ENCODE measurements around the gene TLR10. TPM values are rescaled to one million over a fixed set of nuclear protein-coding genes. Genes with fewer than 3 reads are reported as not detected.

TLR10 gene
- total and polyA plus RNA-seq, 12 donors = 0.01 to 0.39 (median 0.10) TPM; not detected in 7

DNA sequence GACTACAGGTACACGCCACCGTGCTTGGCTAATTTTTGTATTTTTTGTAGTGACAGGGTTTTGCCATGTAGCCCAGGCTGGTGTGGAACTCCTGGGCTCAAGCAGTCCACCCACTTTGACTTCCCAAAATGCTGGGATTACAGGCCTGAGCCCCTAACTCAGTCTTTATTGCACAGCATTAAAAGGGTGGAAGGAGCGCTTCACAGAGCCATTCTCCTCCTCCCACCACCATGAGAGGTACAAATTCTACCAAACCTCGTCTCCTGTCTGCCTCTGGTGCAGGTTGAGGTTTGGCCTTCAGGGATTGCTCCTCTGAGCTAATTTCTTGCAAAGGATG lies 52.3 kb downstream of the TLR10 start:
- WGBS, 2 donors = 97% methylated on average over 4 of the region's 4 CpGs
- no peak for DNase-seq
- Histone ChIP-seq H3K4me1 (peaks cover 0 to 18% (median 4%) of the 10 kb centered on the region in 9 donors), H3K36me3 (no peaks in the 10 kb centered on the region), H3K4me3 (no peak overlapping the region), H3K27ac (no peak overlapping the region), H3K9me3 (no peaks in the 10 kb centered on the region), H3K27me3 (no peaks in the 10 kb centered on the region)
- intact Hi-C loops (cut with DNase I) = loop anchor here (2.0 to 5.0 kb wide), 10 partner anchors 53 to 670 kb away; no protein-coding TSS in a partner anchor
- TF ChIP-seq, protein P1, sequence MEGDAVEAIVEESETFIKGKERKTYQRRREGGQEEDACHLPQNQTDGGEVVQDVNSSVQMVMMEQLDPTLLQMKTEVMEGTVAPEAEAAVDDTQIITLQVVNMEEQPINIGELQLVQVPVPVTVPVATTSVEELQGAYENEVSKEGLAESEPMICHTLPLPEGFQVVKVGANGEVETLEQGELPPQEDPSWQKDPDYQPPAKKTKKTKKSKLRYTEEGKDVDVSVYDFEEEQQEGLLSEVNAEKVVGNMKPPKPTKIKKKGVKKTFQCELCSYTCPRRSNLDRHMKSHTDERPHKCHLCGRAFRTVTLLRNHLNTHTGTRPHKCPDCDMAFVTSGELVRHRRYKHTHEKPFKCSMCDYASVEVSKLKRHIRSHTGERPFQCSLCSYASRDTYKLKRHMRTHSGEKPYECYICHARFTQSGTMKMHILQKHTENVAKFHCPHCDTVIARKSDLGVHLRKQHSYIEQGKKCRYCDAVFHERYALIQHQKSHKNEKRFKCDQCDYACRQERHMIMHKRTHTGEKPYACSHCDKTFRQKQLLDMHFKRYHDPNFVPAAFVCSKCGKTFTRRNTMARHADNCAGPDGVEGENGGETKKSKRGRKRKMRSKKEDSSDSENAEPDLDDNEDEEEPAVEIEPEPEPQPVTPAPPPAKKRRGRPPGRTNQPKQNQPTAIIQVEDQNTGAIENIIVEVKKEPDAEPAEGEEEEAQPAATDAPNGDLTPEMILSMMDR (IDR thresholded peaks at IDR 0.05) = no peak
- ATAC-seq = peak in 1 of 8 donors; percentile 5

GRCh38 chr4:38728631-38729141 lies 54.1 kb downstream of the TLR10 start:
- WGBS, 2 donors = 79% methylated on average over 4 of the region's 4 CpGs
- TF ChIP-seq, protein P1 (IDR thresholded peaks at IDR 0.05) = no peak

GRCh38 chr4:38724475-38724808 lies 58.3 kb downstream of the TLR10 start:
- no peak for DNase-seq
- Histone ChIP-seq H3K27me3 (no peaks in the 10 kb centered on the region), H3K4me1 (peaks cover 0 to 6% (median 0%) of the 10 kb centered on the region in 9 donors), H3K36me3 (no peaks in the 10 kb centered on the region), H3K9me3 (no peaks in the 10 kb centered on the region), H3K4me3 (no peak overlapping the region), H3K27ac (no peak overlapping the region)
- intact Hi-C loops (cut with DNase I) = loop anchor here in 2 of 10 donors (10.0 kb wide), 2 partner anchors 400 to 410 kb away; no protein-coding TSS in a partner anchor
- 90 to 97% methylated on average over 3 of the region's 3 CpGs for WGBS, 2 donors
- no peak for ATAC-seq
- TF ChIP-seq, protein P1 (IDR thresholded peaks at IDR 0.05) = no peak

More at GRCh38 chr4:38728631-38729141, 54.1 kb downstream of the TLR10 start:
- Histone ChIP-seq H3K4me1 (peaks cover 0 to 15% (median 4%) of the 10 kb centered on the region in 9 donors), H3K9me3 (no peaks in the 10 kb centered on the region), H3K36me3 (no peaks in the 10 kb centered on the region), H3K27ac (no peak overlapping the region), H3K27me3 (no peaks in the 10 kb centered on the region), H3K4me3 (no peak overlapping the region)
- intact Hi-C loops (cut with DNase I) = loop anchor here in 2 of 10 donors (10.0 kb wide), 2 partner anchors 404 to 414 kb away; no protein-coding TSS in a partner anchor
- DNase-seq = no peak
- ATAC-seq = no peak

DNA sequence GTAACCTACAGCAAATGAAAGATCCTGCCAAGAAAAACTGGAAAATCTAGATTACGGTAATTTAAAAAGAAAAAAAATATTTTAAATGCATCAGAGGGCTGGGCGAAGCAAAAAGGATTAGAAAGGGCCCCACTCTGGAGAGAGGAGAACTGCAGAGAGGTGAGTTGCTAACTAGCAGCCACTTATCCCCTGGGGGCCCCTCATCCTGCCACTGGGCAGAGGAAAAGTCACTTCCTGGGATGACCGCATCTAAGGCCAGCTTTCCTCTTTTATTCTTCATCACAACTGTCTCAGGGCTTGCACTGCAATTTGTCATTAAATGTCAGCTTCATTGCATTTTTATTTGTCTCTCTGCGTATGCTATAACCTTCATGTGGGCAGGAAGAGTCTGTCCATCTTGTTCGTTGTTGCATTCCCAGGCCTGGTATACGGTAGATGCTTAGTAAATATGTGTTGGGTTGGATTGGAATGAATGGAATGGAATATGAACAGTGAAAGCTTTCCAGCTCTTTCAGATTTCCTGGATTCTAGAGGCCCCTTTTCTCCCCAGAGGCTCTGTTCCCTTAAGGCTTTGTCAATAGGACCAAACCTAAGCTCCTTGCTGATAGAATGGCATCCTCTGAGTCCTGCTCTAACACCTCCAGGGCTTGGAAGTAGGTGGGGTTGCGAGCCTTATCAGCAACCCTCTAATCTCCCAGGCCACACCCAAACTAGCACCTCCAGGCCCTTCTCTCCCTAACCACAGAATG lies 58.9 kb downstream of the TLR10 start:
- DNase-seq (no peak), ATAC-seq (no peak)
- H3K4me3 ChIP-seq = no peak overlapping the region
- WGBS, 2 donors = 84 to 86% methylated on average over 7 of the region's 7 CpGs
- TF ChIP-seq, protein P1 (IDR thresholded peaks at IDR 0.05) = no peak
- H3K4me1 ChIP-seq = peaks cover 0 to 6% (median 0%) of the 10 kb centered on the region in 9 donors
- H3K27me3 ChIP-seq = no peaks in the 10 kb centered on the region
- no peaks in the 10 kb centered on the region for H3K9me3 ChIP-seq
- intact Hi-C loops (cut with DNase I) = loop anchor here in 2 of 10 donors (10.0 kb wide), 2 partner anchors 399 to 409 kb away; no protein-coding TSS in a partner anchor
- H3K36me3 ChIP-seq = no peaks in the 10 kb centered on the region
- no peak overlapping the region for H3K27ac ChIP-seq

Data from heart right ventricle (tissue), 16 donors.